ENCODE data around the gene HDAC4. TPM values are rescaled to one million over a fixed set of nuclear protein-coding genes. Genes with fewer than 3 reads are reported as not detected.

HDAC4 gene
- total RNA-seq, 4 donors from 2014 or later = 21.6 to 72.7 (median 35.2) TPM

DNA sequence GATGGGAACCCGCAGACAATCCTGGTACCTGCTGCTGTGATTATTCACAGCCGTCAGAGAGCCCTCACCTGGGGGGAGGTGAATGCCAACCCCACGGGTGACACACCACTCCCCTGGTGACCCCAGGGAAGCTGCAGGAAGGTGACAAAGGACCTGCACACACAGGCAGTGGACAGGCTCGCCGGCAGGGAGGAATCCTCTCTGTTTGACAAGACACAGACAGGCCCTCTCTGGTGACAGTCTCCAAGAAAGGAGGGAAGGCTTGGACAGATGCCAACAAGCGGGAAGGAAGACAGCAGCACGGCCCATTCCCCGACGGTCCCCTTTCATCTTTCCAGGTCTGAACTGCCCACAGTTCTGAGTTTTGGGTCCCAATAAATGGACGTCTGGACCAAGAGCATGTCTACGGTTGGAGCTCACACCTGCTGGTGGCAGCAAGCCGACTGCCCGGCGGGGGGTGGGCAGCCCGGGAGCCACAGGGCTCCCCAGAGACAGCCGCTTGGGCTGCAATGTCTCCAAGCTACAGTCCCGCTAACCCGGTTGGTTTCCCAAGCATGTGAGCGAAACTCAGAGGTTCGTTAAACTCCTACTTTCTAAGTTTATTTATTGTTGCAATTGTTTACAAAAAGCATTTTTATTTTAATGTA lies 31.8 kb downstream of the HDAC4 start:
- 73 to 76% methylated on average over 13 to 17 of the region's 20 CpGs for WGBS, 2 donors
- Histone ChIP-seq H3K27ac (peak overlapping the region in 1 of 4 donors; percentile 32), H3K9me3 (no peaks in the 10 kb centered on the region), H3K27me3 (no peaks in the 10 kb centered on the region), H3K4me3 (no peak overlapping the region), H3K4me1 (peaks cover 0 to 23% (median 0%) of the 10 kb centered on the region in 3 donors), H3K36me3 (peaks cover 0 to 42% (median 0%) of the 10 kb centered on the region in 3 donors)
- no peak for TF ChIP-seq POLR2A (IDR thresholded peaks at IDR 0.05)
- TF ChIP-seq, protein P1, sequence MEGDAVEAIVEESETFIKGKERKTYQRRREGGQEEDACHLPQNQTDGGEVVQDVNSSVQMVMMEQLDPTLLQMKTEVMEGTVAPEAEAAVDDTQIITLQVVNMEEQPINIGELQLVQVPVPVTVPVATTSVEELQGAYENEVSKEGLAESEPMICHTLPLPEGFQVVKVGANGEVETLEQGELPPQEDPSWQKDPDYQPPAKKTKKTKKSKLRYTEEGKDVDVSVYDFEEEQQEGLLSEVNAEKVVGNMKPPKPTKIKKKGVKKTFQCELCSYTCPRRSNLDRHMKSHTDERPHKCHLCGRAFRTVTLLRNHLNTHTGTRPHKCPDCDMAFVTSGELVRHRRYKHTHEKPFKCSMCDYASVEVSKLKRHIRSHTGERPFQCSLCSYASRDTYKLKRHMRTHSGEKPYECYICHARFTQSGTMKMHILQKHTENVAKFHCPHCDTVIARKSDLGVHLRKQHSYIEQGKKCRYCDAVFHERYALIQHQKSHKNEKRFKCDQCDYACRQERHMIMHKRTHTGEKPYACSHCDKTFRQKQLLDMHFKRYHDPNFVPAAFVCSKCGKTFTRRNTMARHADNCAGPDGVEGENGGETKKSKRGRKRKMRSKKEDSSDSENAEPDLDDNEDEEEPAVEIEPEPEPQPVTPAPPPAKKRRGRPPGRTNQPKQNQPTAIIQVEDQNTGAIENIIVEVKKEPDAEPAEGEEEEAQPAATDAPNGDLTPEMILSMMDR (IDR thresholded peaks at IDR 0.05) = no peak
- intact Hi-C loops (cut with DNase I) = no loop called here
- DNase-seq = no peak

DNA sequence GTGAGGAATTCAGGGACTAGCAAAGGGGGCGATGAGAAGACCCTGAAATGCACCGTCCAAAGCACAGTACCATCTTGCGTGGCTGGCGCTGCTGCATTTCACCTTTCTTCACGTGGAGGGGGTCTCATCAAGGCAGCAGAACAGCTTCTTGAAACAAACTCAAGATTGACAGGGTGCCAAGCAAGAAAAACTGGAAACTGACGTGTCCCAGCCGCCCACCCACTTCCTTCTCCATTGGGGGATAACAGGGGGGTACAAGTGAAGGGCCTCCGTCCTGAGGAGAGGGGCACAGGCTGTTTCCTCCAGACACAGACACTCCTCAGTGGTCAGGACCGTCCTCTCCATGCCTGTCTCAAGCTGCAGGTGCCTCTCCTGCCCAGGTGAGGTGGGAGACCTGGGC lies 32.5 kb downstream of the HDAC4 start:
- Histone ChIP-seq H3K36me3 (peaks cover 0 to 39% (median 0%) of the 10 kb centered on the region in 3 donors), H3K4me3 (no peak overlapping the region), H3K9me3 (no peaks in the 10 kb centered on the region), H3K27me3 (no peaks in the 10 kb centered on the region), H3K27ac (no peak overlapping the region), H3K4me1 (peaks cover 0 to 23% (median 0%) of the 10 kb centered on the region in 3 donors)
- no peak for TF ChIP-seq POLR2A (IDR thresholded peaks at IDR 0.05)
- TF ChIP-seq, protein P1 (IDR thresholded peaks at IDR 0.05) = no peak
- 83 to 87% methylated on average over 6 to 9 of the region's 9 CpGs for WGBS, 2 donors
- DNase-seq = no peak
- intact Hi-C loops (cut with DNase I) = no loop called here

DNA sequence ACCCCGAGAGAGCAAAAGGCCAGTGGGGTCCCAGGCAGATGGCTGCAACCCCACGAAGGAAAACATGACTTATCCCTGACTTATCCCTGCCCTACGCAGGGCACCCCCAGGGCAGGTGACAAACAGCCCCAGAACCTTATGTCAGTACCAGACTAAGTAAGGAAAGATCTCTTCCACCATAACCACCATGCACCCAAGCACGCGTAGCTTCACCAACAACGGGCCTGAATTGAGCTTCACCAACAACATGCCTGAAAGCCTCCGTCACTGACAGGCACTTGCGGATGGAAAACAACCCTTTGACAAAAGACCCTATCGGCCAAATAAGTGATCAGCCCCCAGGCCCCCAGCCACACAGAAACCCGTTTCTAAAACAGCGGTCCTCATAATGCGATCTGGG lies 34.1 kb downstream of the HDAC4 start:
- DNase-seq = no peak
- no peak for TF ChIP-seq POLR2A (IDR thresholded peaks at IDR 0.05)
- TF ChIP-seq, protein P1 (IDR thresholded peaks at IDR 0.05) = no peak
- 89 to 91% methylated on average over 11 to 12 of the region's 12 CpGs for WGBS, 2 donors
- H3K9me3 ChIP-seq = no peaks in the 10 kb centered on the region
- intact Hi-C loops (cut with DNase I) = no loop called here
- peaks cover 0 to 27% (median 0%) of the 10 kb centered on the region in 3 donors for H3K36me3 ChIP-seq
- H3K4me1 ChIP-seq = peaks cover 0 to 23% (median 0%) of the 10 kb centered on the region in 3 donors
- no peak overlapping the region for H3K27ac ChIP-seq
- no peaks in the 10 kb centered on the region for H3K27me3 ChIP-seq
- no peak overlapping the region for H3K4me3 ChIP-seq

DNA sequence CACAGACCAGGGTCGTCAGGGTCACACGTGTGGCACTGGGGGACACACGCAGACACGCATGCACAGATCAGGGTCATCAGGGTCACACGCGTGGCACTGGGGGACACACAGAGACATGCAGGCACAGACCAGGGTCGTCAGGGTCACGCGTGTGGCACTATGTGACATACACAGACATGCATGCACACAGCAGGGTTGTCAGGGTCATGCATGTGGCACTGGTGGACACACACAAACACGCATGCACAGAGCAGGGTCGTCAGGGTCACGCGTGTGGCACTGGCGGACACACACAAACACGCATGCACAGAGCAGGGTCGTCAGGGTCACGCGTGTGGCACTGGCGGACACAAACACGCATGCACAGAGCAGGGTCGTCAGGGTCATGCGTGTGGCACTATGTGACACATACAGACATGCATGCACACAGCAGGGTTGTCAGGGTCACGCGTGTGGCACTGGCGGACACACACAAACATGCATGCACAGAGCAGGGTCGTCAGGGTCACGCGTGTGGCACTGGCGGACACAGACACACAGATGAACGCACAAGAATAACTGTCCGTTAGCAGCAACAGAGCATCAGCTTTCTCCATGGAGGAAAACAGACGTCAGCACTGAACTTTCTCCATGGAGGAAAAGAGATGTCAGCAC lies 34.9 kb downstream of the HDAC4 start:
- no peaks in the 10 kb centered on the region for H3K9me3 ChIP-seq
- no peak overlapping the region for H3K27ac ChIP-seq
- TF ChIP-seq, protein P1 (IDR thresholded peaks at IDR 0.05) = no peak
- no peak for TF ChIP-seq POLR2A (IDR thresholded peaks at IDR 0.05)
- peaks cover 0 to 25% (median 0%) of the 10 kb centered on the region in 3 donors for H3K4me1 ChIP-seq
- peaks cover 0 to 27% (median 0%) of the 10 kb centered on the region in 3 donors for H3K36me3 ChIP-seq
- no peak overlapping the region for H3K4me3 ChIP-seq
- H3K27me3 ChIP-seq = no peaks in the 10 kb centered on the region
- intact Hi-C loops (cut with DNase I) = no loop called here
- no peak for DNase-seq
- 86 to 93% methylated on average over 30 to 31 of the region's 32 CpGs for WGBS, 2 donors

DNA sequence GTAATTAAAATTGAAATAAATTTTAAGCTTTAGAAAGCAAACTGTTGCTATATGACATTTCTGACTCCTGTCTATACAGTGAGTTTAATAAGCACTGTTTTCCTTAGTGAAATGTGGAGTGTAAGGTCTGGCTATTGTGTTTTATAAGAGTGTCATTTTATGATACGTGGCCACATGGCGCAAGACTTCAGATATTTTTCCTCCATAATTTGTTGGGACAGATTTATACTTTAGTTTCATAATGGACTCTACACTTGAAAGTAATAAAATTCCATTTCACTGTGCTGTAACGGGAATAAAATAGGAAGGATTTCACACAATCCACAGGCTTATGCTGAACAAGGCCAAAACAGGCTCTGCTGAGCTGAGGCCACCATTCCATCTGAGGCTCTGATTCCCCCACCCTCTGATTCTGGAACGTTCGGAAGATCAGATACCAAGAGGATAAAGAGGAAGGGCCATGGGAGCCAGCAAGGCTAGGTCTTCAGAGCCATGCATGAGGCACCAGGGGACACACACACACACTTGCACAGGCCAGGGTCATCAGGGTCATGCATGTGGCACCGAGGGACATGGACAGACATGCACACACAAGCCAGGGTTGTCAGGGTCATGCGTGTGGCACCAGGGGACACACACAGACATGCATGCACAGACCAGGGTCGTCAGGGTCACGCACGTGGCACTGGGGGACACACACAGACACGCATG lies 35.6 kb downstream of the HDAC4 start:
- intact Hi-C loops (cut with DNase I) = no loop called here
- Histone ChIP-seq H3K27ac (no peak overlapping the region), H3K9me3 (no peaks in the 10 kb centered on the region), H3K4me1 (peaks cover 0 to 25% (median 0%) of the 10 kb centered on the region in 3 donors), H3K4me3 (no peak overlapping the region), H3K27me3 (no peaks in the 10 kb centered on the region), H3K36me3 (peaks cover 0 to 24% (median 0%) of the 10 kb centered on the region in 3 donors)
- DNase-seq = no peak
- TF ChIP-seq, protein P1 (IDR thresholded peaks at IDR 0.05) = no peak
- TF ChIP-seq POLR2A (IDR thresholded peaks at IDR 0.05) = no peak
- 60 to 93% methylated on average over 5 to 10 of the region's 11 CpGs for WGBS, 2 donors
